DMS 273 (cell line): ENCODE data around the gene SLC27A2.
"Not testable (repeated sequence)": the region's sequence is repeated elsewhere in the genome, so short reads cannot be mapped to it uniquely, and the experiment has no call there.

ENCODE experiments used
- DNase-seq: peaks from one replicate; lab custom pipeline; 2025; ENCODE audit not compliant: unreplicated experiment; lab: John Stamatoyannopoulos, UW

Gene SLC27A2

GRCh38 chr15:50181969-50182218 lies at the start of gene SLC27A2:
TSS of gene SLC27A2 (plus strand) at chr15:50182196. CDS start at chr15:50182428, 232 bp downstream.
- no peak for DNase-seq

- not testable (repeated sequence) for DNase-seq
These were observed 49.6 kb upstream of the SLC27A2 start for GRCh38 chr15:50132251-50132984.

- no peak for DNase-seq
These were observed 47.4 kb upstream of the SLC27A2 start for GRCh38 chr15:50134524-50135024.

GRCh38 chr15:50135031-50135551 lies 46.9 kb upstream of the SLC27A2 start:
- DNase-seq: no peak

GRCh38 chr15:50137330-50137761 lies 44.6 kb upstream of the SLC27A2 start:
- DNase-seq: no peak

- DNase-seq: no peak
These were observed 44.1 kb upstream of the SLC27A2 start for GRCh38 chr15:50137893-50138292.

- peak; percentile 5 for DNase-seq
These were observed 43.6 kb upstream of the SLC27A2 start for GRCh38 chr15:50138391-50138790.

- DNase-seq: peak; percentile 9
These were observed 41.9 kb upstream of the SLC27A2 start for GRCh38 chr15:50140098-50140497.

GRCh38 chr15:50140983-50141382 lies 41.0 kb upstream of the SLC27A2 start:
- no peak for DNase-seq

GRCh38 chr15:50141856-50142255 lies 40.1 kb upstream of the SLC27A2 start:
- no peak for DNase-seq

GRCh38 chr15:50143255-50143860 lies 38.6 kb upstream of the SLC27A2 start:
- no peak for DNase-seq

GRCh38 chr15:50144341-50145120 lies 37.5 kb upstream of the SLC27A2 start:
- no peak for DNase-seq

- peak; percentile 87 for DNase-seq
These were observed 36.5 kb upstream of the SLC27A2 start for GRCh38 chr15:50145451-50145872.

- no peak for DNase-seq
These were observed 35.4 kb upstream of the SLC27A2 start for GRCh38 chr15:50146632-50147031.

- DNase-seq: peak; percentile 74
These were observed 33.5 kb upstream of the SLC27A2 start for GRCh38 chr15:50148362-50148963.

- no peak for DNase-seq
These were observed 32.9 kb upstream of the SLC27A2 start for GRCh38 chr15:50149090-50149489.

- no peak for DNase-seq
These were observed 31.6 kb upstream of the SLC27A2 start for GRCh38 chr15:50150349-50150748.

GRCh38 chr15:50150851-50151250 lies 31.1 kb upstream of the SLC27A2 start:
- DNase-seq: no peak

- no peak for DNase-seq
These were observed 30.5 kb upstream of the SLC27A2 start for GRCh38 chr15:50151476-50151875.

GRCh38 chr15:50158236-50158635 lies 23.8 kb upstream of the SLC27A2 start:
- not testable (repeated sequence) for DNase-seq
